Vagina (tissue), 2 donors: ENCODE data around the gene SNRNP70.

Experiments
- POLR2A ChIP-seq, 2 donors: fragments of 450-650 bp; IDR thresholded peaks; one replicate each; pipeline ENCODE4 v1.6.1; 2017; ENCODE audit warnings: antibody characterized with exemption in 2 of 2, mild to moderate bottlenecking in 2 of 2, moderate library complexity in 2 of 2
- POLR2AphosphoS5 ChIP-seq, 2 donors: sonication (generic); formaldehyde crosslinking; IDR thresholded peaks; one replicate each; pipeline ENCODE4 v1.9.0; 2017; ENCODE audit warnings: antibody characterized with exemption in 2 of 2, mild to moderate bottlenecking in 2 of 2, low read depth in 1 of 2; ENCODE audit not compliant: insufficient read depth in 1 of 2

DNA sequence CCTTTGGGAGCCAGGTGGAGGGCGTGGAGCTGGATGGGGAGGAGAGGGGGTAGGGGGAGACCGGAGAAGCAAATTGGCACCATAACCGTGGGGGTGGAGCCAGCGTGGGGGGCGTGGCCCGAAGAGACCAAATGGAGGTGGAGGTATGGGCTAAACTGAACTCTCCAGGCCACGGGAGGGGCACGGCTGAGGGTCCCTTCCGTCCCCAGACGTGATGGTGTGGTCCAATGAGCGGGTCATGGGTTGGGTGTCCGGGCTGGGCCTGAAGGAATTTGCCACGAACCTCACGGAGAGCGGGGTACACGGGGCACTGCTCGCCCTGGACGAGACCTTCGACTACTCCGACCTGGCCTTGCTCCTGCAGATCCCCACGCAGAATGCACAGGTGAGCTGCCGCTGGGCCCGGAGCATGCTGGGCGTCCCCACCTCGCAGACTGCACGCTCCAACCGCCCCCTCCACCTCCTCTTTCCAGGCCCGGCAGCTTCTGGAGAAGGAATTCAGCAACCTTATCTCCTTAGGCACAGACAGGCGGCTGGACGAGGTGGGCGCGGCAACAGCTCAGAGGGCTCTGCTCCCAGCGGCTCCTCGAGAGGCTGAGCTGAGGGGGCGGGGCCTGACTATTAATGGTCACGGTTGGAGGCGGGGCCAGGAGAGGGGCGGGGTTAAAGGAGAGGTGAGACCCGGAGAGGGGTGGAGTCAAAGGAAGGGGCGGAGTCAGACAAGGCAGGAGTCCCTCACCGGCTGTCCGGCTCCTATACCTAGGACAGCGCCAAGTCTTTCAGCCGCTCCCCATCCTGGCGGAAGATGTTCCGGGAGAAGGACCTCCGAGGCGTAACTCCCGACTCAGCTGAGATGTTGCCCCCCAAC lies 63.8 kb downstream of the SNRNP70 start:
- TF ChIP-seq POLR2A (IDR thresholded peaks at IDR 0.05): peak in 1 of 2 donors; percentile 51
- TF ChIP-seq POLR2AphosphoS5 (IDR thresholded peaks at IDR 0.05; ENCODE audit: insufficient read depth in 1 of 2, low read depth in 1 of 2): peak; percentile 71 to 72
